CD4-positive, alpha-beta T cell treated with Interleukin-12 subunit alpha and Interleukin-12 subunit beta, for 1 hour (primary cell): ENCODE results near the gene DAPK1.
"Not testable (repeated sequence)": the region's sequence is repeated elsewhere in the genome, so short reads cannot be mapped to it uniquely, and the experiment has no call there.

Experiments
- DNase-seq: peaks from one replicate; pipeline ENCODE4 v3.0.0-alpha.2; 2020

DAPK1 gene

DNA sequence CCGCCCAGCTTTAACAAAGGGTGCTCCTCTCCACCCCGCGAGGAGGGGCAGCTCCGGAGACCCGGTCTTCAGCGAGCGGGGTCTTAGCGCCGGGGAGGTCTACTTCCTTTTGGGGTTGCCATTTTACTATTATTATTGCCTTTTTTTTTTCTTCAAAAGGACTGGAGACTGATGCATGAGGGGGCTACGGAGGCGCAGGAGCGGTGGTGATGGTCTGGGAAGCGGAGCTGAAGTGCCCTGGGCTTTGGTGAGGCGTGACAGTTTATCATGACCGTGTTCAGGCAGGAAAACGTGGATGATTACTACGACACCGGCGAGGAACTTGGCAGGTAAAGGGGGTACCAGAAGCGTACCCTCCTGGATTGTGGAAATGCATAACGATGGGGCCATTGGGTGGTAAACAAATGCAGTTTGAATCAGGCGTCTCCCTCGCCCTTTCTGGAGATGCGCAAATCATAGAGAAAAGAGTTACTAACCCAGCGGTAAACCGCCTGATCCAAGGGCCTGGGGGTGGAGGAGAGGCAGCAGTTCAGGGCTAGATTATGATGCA, 1.2 kb downstream of the DAPK1 start:
- DNase-seq = no peak

DNA sequence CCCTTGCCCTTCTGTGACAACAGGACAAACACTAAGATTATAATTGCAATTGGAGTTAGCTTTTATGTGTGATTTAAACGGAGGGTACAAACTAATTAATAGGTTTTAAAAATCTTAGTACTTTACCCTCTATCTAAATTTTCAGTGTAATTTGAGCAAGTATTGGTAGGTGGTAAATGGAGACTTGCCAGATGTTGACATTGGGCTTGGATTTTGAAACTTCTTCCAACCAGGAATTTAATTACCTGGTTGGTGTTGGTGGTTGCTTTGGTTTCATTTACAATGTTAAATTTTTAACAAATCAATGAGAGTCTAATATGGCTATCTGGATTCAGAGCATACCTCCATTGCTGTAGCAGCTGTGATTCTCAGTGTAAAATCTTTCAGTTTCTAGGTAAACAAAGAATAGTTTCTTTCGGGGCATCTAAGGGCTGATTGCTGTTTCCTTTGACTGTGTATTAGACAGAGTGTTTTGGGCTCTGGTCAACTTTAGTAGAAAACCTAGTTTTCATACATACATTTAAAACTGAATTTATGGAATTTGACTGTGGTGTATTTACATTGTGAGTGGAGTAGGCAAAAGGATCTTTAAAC, 1.9 kb downstream of the DAPK1 start:
- no peak for DNase-seq

DNA sequence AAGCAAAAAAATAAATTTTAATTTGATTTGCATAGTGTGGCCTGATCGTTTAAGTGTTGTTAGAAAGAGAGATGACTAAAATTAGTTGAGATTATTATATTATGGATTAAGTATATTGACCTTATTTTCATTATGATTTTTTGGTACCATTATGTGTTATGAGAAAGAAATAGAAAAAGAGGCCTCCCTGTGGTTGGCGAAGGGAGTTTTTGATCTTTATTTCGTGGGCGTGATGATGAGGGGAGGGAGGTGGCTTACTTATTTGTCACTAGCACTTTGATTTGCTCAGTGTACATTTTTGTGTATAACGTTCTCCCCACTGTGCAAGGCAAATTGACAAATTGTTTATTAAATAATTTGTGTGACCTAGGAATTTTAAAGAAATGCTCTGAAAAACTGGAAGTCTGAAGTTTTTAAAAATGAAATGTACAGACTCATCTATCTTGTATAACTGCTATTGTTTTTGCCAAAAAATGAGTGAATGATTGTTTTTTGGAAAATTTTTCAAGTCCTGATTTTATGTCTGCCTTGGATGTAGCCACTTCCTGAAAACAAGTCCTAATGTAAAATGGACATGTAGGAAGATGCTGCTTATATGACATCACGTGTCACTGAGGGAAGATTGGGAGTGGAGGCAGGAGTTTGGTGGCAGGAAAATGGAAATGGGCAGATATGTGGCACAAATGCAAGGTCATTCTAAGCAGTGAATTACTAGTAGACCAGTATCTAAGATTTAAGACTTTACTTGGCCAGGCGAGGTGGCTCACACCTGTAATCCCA, 3.0 kb downstream of the DAPK1 start:
- no peak for DNase-seq

DNA sequence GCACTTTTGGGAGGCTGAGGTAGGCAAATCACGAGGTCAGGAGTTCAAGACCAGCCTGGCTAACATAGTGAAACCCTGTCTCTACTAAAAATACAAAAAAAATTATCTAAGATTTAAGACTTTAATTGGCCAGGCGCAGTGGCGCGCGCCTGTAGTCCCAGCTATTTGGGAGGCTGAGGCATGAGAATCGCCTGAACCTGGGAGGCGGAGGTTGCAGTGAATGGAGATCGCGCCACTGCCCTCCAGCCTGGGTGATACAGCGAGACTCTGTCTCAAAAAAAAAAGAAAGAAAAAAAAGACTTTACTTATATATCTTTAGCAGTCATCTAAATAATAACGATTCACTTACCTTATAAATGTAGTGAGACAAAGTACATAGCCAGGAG, 3.6 kb downstream of the DAPK1 start:
- not testable (repeated sequence) for DNase-seq

DNA sequence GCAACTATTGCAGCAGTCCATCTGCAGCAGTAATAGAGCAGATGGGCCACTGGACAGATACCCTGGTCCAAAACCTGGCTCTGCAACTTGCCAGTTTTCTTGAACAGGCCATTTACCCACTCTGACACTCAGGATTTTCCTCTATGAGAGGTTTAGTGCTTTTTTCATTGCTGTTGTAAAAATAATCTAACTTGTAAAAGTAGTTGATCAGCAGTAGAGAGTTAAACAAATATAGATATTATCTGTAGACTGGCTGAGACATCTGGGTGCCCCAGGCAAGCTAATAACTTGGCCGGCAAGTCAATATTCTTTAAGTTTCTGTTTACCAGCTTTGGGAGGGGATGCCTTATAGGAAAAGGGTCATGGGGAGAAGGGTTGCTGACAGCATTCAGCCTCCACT, 4.1 kb downstream of the DAPK1 start:
- DNase-seq = no peak

DNA sequence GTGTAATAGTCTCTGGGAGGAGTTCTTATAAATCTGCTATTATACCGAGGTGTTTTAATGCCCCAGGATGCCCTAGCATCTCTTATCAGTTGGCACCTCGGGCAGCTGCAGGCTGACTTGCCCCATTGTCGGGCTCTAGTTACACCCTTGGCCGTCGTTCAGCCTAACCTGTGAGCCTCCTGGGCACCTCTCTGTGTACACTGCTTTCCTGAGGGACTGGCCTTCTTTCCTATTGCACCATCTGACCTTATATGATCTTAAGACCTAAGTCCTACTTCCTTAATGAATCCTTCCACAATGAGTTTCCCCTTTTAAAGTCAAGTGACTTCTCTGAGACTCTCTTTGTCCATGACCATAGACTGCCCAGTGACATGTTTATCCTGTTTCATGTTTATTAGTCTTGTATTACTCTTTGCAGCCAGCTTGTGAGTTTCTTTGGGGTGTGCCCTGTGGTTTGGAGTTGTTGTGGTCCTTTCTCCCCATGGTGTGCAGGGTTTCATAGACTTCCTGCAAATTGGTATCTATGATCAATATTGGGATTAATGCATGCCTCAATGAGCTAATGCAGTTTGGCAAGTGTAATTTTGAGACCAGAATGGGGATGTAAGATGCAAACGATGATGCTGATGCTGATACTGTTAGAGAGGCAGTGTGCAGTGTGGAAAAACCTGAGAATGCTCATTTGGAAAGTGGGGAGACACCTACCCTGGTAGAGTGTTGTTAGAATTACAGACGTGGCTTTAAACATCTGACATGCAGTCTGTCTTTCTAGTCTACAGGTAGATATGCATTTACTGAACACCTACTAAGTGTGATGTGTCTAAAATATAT, 4.9 kb downstream of the DAPK1 start:
- no peak for DNase-seq

DNA sequence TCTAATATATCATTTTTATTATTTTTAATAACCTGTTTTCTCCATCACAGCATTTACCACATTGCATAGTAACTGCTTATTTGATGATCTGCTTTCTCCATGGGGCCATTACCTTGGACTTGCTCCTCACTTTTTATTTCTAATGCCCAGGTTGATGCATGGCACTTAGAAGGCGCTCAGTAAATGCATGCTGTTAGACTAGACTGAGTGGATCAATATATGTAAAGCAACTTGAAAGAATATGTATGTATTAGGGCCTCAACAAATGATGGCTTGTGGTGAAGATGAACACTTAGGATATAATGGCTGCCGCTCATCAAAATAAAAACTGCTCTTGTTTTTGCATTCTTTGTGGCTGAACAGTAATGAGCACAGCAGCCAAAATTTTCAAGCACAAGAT, 5.8 kb downstream of the DAPK1 start:
- DNase-seq = no peak

DNA sequence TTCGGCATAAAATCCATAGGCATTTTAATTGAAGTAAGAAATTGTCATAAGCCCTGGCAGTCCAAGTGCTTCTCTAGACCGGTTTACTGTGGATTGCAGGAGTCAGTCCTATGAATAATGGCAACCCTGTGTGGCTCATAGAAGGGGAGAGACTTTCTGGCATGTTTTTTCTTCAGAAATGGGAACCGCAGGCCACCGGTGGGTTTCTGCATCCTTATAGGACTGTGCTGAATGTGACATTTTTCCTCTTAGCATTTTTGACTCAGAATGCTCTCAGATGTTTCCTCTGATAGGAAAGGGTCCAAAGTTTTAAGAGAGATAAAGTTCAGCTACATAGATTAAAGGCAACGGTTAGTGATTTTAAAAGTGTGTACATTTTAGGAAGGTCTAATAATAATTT, 6.3 kb downstream of the DAPK1 start:
- no peak for DNase-seq

DNA sequence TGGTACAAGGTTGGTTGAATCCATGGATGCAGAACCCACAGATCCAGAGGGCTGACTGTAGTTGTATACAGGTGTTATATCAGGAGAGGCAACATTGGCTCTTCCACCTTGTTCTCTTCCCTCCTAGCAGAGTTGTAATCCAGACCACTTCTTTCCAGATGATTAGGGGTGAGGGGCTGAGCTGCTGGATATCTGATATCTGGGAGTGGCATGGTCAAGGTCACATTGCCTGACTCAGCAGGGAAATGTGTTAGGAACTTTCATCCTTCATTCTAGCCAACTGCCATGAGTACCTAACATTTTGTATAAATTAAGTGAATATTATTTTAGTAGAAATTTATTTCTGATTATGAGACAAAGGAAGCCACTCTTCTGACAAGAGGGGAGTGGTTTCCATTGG, 7.3 kb downstream of the DAPK1 start:
- DNase-seq = no peak

DNA sequence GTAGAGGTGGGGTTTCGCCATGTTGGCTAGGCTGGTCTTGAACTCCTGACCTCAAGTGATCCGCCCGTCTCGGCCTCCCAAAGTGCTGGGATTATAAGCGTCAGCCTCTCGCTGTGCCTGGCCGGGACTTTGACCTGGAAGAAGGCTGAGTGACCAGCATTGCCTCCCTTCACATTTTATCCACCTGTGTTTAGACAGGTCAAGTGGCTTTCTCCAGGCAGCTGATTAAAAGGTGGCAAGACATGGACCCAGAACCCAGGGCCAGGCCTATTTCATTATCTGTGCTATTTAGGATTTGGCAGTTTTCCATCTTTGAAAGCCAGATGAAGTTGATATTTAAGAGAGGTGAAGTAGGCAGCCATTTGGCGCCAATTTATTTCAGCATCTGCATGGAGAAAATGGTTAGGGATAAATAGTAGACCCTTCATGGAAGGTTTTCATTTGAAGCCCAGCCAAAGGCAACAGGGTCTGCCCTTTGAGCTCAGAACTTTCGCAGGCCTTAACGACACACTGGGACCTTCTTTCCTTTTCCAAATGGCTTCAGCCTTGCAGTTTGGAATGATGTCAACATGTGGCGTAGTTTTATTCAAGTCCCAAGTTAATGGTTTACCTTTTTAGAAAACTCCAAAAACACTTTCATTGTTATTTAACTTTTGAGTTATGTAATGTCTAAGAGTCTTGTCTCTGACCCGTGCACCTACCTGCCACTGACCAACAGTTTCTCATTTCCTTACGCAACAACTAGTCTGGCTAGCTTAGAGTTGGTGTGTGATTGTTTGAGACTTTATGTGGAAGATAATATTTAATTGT, 8.4 kb downstream of the DAPK1 start:
- no peak for DNase-seq

DNA sequence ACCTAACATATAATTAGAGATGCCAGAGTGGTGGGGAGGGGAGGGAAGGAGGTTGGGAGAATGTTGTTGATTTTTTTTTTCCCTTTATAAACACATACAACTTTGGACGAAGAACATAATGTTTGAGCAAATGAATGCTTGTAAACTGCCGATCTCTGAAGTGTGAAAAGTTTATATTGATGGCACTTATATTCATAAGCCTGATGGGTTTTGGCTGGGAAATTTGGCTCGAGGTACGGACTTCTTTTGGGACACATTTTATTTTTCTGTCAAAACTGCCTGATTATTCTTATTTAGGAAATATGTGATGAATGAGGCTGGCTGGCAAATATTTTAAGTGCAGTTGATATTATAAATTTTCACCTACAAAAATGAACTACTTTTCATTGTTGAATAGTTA, 9.9 kb downstream of the DAPK1 start:
- no peak for DNase-seq

DNA sequence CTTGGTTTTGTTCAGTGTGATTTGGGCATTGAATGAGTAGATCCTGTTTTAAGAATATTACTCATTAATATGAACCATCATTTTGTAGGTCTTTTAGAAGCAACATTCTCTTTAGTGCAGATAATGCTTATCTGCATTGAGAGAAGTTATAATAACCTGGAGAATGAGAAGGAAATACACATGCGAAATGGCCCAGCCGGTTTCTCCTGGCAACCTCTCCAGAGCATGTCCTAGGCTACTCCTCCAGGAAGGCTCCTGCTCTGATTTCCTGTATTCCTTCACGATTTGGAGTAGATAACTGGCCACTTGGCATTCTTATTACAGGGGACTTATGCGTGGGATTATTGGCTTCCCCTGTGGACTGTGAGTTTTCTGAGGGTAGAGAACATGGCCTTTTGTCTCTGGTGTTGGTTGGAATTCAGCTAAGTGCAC, 12.6 kb downstream of the DAPK1 start:
- no peak for DNase-seq

DNA sequence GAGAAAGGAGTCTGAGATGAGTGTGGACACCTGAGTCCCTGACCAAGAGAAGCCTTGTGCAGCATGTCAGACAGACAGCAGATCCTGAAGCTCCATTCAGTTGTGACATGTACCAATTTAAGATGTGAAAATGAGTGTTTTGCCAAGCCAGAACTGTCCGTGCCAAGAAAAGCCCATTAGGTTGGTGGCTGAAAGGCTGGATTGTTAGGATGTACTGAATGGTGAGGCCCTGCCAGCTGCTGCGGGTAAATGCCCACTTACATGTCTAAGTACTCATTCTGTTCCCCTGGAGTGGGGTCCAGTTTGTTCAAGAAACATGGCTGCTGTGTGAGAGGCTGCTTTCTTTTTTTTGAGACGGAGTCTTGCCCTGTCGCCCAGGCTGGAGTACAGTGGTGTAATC, 14.6 kb downstream of the DAPK1 start:
- no peak for DNase-seq

DNA sequence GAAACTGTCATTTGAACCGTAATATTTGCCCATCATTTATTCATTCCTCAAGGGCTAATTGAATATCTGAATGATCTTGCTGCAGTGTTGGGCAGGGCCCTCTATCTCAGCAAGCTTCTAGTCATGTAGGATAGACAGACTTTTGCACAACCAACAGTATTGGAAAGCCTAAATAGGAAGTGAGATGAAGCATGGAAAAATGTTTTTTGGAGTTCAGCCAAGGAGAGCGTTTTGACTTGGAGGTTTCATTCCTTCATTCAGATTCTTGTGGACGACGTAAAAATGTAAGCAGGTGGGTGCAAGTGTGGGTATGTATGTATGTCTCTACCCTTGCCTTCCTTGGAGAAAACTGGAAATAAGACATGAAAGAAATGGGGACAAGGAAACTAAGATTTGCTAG, 15.5 kb downstream of the DAPK1 start:
- no peak for DNase-seq

DNA sequence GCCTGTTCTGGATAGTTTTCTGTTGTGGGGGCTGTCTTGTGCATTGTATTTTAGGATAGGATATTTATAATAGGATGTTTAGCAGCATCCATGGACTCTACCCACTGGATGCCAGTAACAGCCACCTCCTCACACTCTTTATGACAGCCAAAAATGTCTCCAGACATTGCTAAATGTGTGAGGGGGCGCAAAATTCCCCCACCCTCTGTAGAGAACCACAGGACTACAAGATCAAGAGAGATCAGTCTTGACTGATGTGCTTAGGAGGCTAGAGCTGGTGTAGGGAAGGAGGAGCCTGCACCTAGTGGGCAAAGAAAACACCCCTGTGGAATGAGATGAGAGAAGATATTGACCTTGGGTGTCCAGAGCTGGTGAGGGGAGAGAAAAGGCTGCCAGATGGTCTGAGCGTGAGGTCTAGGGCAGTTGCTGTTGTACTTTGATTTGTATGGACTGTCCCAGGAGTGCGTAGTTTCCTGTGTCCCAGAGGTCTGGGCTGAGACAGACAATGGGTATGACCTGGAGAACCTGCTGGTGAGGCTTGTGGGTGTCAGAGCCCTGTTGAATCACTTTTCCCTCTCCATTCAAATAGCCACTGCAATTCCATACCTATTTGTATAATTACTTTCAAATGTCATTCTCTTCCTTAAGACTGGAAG, 16.3 kb downstream of the DAPK1 start:
- no peak for DNase-seq

DNA sequence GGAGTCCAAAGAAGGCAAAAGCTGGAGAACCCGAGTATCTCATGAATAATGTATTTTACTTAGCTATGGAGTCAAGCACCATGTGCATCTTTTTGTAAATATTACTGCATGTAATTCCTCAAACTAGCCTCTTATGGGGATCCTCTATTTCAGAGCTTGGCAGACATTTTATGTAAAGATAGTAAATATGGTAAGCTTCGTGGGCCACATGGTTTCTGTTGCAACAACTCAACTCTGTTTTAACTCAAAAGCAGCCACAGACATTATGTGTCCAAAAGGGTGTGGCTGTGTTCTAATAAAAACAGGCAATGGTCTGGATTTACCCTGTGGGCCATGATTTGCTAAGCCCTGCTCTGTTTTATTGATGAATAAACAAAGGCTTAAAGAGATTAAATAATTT, 17.3 kb downstream of the DAPK1 start:
- no peak for DNase-seq

DNA sequence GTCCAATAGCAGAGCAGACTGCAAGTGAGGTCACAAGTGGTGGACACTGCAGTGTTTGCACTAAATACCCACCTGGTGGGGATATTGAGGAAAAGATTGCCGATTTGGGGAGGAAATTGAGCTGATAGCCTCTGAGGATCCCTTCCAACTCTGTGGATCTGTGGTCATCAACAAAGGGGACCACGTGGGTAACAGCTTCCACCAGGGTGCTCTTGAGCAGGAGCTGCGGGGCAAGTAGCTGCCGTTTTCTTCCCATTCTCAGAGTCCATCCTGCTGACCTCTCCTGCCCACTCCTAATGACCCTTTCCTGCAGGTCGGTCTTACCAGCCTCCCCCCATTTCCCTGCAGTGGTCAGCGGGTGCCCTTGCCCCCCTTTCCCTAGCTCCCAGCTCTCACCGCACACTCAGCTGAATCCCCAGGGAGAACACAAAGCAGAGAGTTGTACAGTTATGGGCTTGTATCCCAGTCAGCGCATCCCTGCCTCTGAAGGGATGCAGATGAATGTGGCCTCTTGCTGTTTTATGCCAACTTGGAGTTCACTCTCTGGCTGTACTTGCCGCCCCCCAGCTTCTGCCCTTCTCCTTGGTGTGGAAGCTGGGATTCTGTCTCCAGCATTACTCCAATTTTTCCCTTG, 18.0 kb downstream of the DAPK1 start:
- DNase-seq = no peak

DNA sequence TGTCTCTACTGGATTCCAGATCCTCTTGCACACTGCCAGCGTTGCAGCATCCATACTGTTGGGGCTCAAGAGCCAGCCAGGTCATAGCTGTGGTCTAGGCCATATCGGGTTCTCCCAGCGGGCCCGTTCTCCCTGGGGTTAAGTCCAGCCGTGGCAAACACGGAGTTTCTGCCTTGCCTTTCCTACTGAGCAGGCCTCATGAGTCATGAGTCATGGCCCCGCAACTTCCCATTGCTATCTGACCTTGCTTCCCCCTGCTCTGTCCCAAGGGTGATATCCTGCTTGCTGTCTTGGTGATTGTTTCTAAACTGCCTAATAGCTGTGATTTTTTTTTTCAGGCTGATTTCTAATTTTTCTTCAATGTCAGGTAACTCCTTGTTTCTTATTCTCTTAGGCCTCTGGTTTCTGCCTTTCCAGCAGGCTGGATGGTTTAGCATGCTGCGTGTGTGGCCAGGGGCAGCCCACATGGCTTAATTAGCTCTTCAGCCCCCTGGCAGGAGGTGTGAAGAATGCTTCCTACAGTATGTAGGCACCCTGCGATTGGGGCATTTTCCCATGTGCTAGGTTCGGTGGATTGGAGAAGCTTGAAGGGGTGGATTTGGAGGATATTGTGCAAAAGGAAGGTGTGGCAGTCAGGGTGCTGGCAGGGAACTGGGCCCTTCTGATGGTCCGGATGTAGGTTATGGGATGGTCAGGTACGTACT, 18.7 kb downstream of the DAPK1 start:
- no peak for DNase-seq

DNA sequence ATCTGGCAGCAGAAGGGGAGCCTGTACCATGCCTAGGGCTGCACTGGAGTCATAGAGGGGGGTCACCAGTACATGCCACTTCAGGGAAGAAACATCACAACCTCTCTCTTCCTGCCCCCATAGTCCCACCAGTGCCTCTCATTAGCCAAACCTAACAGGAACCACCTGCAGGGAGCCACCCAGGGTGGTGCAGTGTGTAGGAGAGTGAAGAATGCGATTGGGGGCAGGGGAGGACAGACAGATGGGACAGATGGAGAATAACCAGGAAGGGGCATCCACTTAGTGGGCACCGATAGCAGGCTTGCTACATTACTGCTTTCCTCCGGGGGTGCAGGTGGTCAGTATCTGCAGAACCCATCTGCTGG, 19.2 kb downstream of the DAPK1 start:
- no peak for DNase-seq

DNA sequence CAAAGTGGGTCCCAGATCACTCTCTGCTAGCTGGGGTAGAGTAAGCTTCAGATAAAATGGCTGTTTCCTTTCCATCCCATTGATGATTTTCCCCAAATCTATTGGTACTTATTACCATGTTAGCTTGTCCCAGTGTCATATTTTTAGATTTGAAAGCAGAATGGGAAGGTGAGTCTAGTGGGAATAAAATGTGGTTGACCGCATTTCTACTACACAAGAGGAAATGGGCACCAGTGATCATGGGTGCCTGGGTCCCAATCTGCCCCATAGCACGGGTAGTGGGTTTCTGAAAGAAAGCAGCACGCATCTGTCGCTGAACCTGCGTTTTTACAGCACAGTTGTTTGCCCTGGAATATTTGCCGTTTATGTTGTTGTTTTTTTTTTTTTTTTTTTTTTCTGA, 20.1 kb downstream of the DAPK1 start:
- no peak for DNase-seq

DNA sequence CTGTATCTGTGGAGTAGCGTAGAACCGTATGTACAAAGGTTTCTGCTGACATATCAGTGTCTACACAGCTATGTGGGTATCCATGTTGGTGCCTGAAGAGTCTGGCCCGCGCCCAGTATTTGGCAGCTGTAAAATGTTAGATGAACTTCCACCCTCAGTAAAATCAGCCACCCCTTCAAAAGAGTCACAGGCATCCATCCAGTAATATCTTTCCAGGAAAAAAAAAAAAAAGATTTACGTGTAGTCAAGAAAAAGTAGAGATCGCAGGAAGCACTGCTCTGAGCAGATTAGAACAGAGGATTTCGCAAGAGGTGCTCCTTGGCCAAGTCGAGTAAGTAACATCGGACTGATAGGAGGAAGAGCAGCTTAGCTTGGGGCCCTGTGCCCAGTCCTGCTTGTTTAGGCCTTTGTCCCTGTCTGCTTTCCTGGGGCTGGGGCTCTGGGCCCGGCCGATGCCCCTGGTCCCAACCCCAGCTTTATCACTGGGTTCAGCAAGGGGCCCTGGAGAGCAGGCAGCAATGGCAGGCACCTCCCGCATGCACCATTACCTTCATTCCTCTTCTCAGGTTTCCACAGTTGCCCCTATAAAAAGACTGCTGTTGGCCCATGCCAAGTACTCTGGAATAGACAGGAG, 21.2 kb downstream of the DAPK1 start:
- DNase-seq = no peak
